HG03045 (cell line): ENCODE data around the gene MARS1.
"Not testable (repeated sequence)": the region's sequence is repeated elsewhere in the genome, so short reads cannot be mapped to it uniquely, and the experiment has no call there.

Experiments
- ATAC-seq: cut with Tn5 transposase; IDR thresholded peaks from one replicate; pipeline ENCODE4 v1.9.1; 2021; ENCODE audit warnings: mild to moderate bottlenecking, moderate library complexity; ENCODE audit not compliant: unreplicated experiment

MARS1 gene

GRCh38 chr12:57547288-57548012, 59.6 kb downstream of the MARS1 start:
- ATAC-seq, result no peak

- ATAC-seq, result no peak
Observed at GRCh38 chr12:57548013-57548315, 60.1 kb downstream of the MARS1 start.

GRCh38 chr12:57548488-57548887, 60.6 kb downstream of the MARS1 start:
- no peak for ATAC-seq

GRCh38 chr12:57549203-57549908, 61.5 kb downstream of the MARS1 start:
- no peak for ATAC-seq

GRCh38 chr12:57549909-57550640, 62.2 kb downstream of the MARS1 start, which contains the start of gene KIF5A:
Gene KIF5A (plus strand): TSS chr12:57550044. CDS start chr12:57550272, 228 bp downstream.
- no peak for ATAC-seq

GRCh38 chr12:57550641-57551549, 63.0 kb downstream of the MARS1 start:
- no peak for ATAC-seq

- no peak for ATAC-seq
Observed at GRCh38 chr12:57551637-57552305, 63.9 kb downstream of the MARS1 start.

GRCh38 chr12:57552306-57552651, 64.4 kb downstream of the MARS1 start:
- ATAC-seq, result no peak

- no peak for ATAC-seq
Observed at GRCh38 chr12:57552835-57553313, 65.0 kb downstream of the MARS1 start.

GRCh38 chr12:57553343-57554202, 65.7 kb downstream of the MARS1 start:
- ATAC-seq, result no peak

- ATAC-seq, result no peak
Observed at GRCh38 chr12:57554453-57554852, 66.6 kb downstream of the MARS1 start.

- no peak for ATAC-seq
Observed at GRCh38 chr12:57554897-57555296, 67.0 kb downstream of the MARS1 start.

GRCh38 chr12:57558864-57559263, 71.0 kb downstream of the MARS1 start:
- no peak for ATAC-seq

GRCh38 chr12:57560516-57560915, 72.6 kb downstream of the MARS1 start:
- no peak for ATAC-seq

- ATAC-seq, result not testable (repeated sequence)
Observed at GRCh38 chr12:57561117-57561516, 73.2 kb downstream of the MARS1 start.

- ATAC-seq, result no peak
Observed at GRCh38 chr12:57563358-57563757, 75.5 kb downstream of the MARS1 start.

- no peak for ATAC-seq
Observed at GRCh38 chr12:57564178-57564740, 76.4 kb downstream of the MARS1 start.
